ENCODE data around the gene LMO4. TPM values are rescaled to one million over a fixed set of nuclear protein-coding genes. Genes with fewer than 3 reads are reported as not detected.

LMO4 gene
- polyA plus RNA-seq, 2 of the 4 experiments (the other 2 are of a cell fraction) = 54.7 to 68.9 TPM

GRCh38 chr1:87336623-87337067, 8.0 kb downstream of the LMO4 start (continued):
- TF ChIP-seq CHD2 (IDR thresholded peaks at IDR 0.05; ENCODE audit: low read length, partially characterized antibody) (no peak), E2F6 (IDR thresholded peaks at IDR 0.05; ENCODE audit: borderline replicate concordance, low read depth) (no peak), SMC3 (IDR thresholded peaks at IDR 0.05) (no peak), MAX (IDR thresholded peaks at IDR 0.05) (no peak), EHF (CRISPR knock-in tag; IDR thresholded peaks at IDR 0.05) (no peak), ZNF302 (CRISPR knock-in tag; IDR thresholded peaks at IDR 0.05) (no peak), NR3C1 (IDR thresholded peaks at IDR 0.05) (no peak), RFX5 (IDR thresholded peaks at IDR 0.05) (no peak), RAD21 (conservative IDR thresholded peaks at IDR 0.05 in 1 of 2, IDR thresholded peaks at IDR 0.05 in 1 of 2) (no peak)

GRCh38 chr1:87337606-87338005, 8.9 kb downstream of the LMO4 start:
- no peak for FAIRE-seq
- H3K27ac ChIP-seq = no peak overlapping the region
- ATAC-seq = no peak
- POLR2A ChIA-PET = no interaction called here
- H3K4me1 ChIP-seq = peaks cover 34% of the 10 kb centered on the region
- CTCF ChIA-PET = no interaction called here
- no peak overlapping the region for H3K4me3 ChIP-seq
- WGBS (ENCODE audit: missing lambda C conversion rate) = 92% methylated on average over 5 of the region's 5 CpGs
- no peak overlapping the region for H3K4me2 ChIP-seq
- no peaks in the 10 kb centered on the region for H3K9me3 ChIP-seq
- no peak for TF ChIP-seq RFX5 (IDR thresholded peaks at IDR 0.05)
- no peak for TF ChIP-seq FOSB (CRISPR knock-in tag; IDR thresholded peaks at IDR 0.05)
- TF ChIP-seq PBX3 (IDR thresholded peaks at IDR 0.05) = no peak
- no peak for TF ChIP-seq CEBPB (IDR thresholded peaks at IDR 0.05)
- no peak for TF ChIP-seq ELK1 (IDR thresholded peaks at IDR 0.05; ENCODE audit: low read depth, low read length)
- TF ChIP-seq EHMT2 (IDR thresholded peaks at IDR 0.05; ENCODE audit: low read depth) = no peak
- TF ChIP-seq REST (IDR thresholded peaks at IDR 0.05) = no peak
- TF ChIP-seq CTCF (IDR thresholded peaks at IDR 0.05) = no peak
- TF ChIP-seq HOXB5 (CRISPR knock-in tag; IDR thresholded peaks at IDR 0.05) = no peak
- no peak for TF ChIP-seq CBX2 (IDR thresholded peaks at IDR 0.05; ENCODE audit: borderline replicate concordance, low read depth)
- TF ChIP-seq KDM5A (IDR thresholded peaks at IDR 0.05) = no peak
- TF ChIP-seq E2F6 (IDR thresholded peaks at IDR 0.05; ENCODE audit: borderline replicate concordance, low read depth) = no peak
- no peak for TF ChIP-seq MAFK (IDR thresholded peaks at IDR 0.05; ENCODE audit: partially characterized antibody)
- no peak for DNase-seq (ENCODE audit: low read depth in 1 of 2, low spot score in 1 of 2)

Measured in A549 (cell line).